GM19455 (cell line): Measurements from ENCODE around the gene ALDH1L1.
"Not testable (repeated sequence)": the region's sequence is repeated elsewhere in the genome, so short reads cannot be mapped to it uniquely, and the experiment has no call there.

Source experiments
- ATAC-seq: cut with Tn5 transposase; IDR thresholded peaks from one replicate; pipeline ENCODE4 v1.9.1; 2021; ENCODE audit not compliant: unreplicated experiment

The ALDH1L1 gene

DNA sequence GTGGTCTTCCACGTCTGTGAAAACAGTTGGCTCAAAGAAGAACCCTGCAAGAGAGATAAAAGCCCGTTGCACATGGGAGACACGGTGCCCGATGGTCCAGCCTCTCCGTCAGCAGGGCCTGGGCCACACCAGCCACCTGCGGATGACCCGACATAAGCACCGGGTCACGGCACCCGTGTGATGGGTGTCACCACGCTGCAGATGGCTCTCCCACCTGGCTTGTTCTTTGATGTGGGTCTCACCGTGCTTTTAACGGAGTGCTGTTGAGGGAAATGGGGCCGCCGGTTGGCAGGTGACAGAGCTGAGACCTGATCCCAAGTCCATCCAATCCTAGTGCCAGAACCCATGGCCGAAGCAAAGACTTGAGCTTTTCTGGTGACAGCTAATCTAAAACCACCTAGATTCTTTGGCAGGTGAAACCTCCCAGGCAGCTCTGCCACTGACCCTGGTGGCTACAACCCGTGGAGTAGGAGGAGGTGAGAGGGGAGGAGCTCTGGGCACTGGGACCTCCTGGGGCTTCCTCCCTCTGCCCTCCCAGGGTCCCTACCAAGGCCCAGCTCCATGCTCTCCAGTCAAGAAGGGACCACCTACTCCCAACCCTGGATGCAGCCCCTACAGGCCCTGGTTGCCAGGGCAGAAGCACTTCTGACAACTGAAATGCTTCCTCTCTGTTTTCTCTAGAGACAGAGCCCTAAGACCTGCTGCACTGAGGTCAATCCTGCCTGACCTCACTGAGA lies 73.0 kb downstream of the ALDH1L1 start:
- no peak for ATAC-seq

GRCh38 chr3:126106336-126107202 lies 73.8 kb downstream of the ALDH1L1 start:
- ATAC-seq = no peak

DNA sequence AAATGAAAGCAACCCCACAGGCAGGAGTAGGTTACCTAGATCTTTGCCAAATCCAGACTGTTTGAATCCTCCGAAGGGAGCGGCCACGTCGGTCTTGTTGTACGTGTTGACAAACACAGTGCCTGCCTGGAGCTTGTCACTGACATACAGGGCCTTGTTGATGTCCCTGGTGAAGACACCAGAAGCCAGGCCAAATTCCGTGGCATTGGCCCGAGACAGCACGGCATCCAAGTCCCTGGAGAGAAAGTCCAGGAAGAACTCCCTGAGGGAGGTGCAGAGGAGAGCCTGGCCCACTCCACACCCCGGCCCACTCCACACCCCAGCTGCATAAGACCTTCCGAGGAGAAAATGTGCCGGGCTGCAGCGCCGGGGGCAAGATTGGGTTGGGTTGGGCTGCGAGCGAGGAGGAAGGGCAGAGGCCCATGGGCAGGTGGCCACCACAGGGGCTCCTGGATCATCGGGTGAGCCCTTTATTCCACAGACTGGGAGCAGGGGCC lies 74.6 kb downstream of the ALDH1L1 start:
- ATAC-seq = no peak

DNA sequence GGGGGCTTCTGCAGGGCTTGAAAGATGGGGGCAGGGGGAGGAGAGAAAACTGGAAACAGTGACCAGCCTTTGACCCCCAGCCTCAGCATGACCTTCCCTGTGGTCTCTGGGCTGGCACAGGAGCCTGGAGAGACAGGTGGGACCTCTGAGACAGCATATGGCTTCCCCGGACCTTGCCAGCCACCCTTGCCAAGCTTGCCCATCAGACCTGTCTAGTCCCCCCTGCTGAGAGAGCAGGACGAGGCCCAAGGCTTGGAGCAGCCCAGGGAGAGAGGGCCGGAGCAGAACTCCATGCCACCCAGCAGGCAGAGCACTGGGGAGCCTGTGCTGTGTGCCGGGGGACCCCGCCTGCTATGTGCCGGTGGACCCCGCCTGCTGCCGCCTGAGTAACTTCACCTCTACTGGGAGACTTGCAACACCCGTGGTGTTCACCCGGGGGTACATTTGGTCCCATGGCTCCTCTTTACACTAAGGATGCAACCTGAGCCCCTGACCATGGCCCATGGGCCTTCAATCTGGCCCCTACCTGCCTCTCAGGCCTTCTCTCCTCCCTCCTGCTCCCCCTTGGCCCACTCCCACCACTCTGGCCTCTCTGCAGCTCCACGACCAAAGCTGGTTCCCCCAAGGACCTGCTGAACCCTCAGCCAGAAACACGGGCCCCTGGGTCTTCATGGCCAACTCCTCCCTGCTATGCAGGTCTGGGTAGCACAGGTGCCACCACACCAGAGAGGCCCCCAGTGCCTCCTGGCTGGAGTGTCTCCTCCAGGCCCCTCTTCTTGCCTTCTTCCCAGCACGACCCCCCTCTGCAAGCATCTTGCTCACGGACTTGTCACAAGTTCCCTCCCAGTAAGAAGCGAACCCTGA lies 75.4 kb downstream of the ALDH1L1 start:
- ATAC-seq = no peak

DNA sequence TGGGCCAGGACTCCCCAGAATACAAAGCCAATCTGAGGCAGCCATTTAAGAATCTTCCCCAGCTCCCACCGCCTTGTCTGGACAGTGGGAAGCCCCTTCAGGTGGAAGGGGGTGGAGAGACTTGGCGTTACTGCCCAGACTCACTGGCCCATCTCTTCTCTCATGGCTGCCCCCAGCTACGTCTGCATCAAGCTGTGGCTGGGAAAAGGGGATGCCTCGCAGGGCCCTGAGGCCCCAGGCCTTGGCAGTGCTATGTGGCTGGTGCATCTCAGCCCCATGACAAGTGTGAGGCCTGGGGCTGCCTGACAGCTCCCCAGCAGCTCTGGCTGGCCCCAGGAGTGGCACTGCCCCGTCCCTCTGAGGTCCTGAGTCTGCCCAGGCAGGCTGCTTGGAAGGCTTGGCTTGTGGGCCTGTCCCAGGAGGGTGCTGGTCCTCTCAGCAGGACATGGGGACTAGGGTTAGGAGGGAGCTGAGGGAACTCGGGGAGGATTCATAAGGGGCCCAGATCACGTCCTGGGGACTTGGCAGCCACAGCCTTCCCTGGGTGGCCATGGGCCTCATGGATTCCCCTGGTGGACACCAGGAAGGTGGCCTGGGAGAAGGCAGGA lies 76.3 kb downstream of the ALDH1L1 start:
- no peak for ATAC-seq

DNA sequence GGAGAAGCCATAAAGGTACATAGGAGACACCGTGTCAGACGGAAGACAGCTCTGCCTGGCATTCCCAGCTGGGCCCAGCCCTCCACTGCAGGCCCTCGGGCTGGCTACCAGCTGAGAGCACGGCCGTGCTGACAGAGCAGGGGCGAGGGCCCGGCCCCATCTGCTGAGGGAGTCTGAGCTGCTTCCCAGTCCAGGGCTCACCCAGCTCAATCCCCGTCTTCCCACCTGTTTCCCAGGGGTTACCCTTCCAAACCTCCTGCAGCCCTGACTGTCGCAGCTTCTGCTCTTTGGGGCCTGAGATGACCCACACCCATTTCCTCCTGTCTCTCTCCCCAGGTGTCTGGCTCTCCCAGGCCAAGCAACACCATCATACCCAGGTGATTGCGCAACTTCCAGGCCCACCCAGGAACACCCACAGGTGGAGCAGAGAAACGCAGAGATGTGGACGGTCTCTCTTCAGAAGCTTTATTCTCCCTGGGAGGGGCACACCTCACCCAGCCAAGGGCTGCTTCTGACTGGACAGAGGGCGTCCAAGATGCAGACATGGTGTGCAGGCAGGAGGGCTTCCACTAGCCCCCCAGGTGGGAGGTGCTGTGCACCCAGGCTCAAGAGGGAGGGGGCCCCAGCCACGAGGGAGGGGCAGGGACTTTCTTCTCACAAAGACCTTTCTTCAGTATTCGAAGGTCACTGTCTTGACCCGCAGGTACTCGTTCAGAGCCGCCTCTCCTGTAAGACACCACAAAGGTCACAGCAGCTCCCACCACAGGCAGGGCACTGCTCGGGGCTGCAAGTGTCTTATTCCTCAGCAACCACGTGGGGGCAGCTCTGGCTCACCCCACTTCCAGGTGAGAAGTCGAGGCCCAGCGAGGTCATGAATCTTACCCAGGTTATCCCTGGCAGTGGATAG lies 77.0 kb downstream of the ALDH1L1 start:
- no peak for ATAC-seq

DNA sequence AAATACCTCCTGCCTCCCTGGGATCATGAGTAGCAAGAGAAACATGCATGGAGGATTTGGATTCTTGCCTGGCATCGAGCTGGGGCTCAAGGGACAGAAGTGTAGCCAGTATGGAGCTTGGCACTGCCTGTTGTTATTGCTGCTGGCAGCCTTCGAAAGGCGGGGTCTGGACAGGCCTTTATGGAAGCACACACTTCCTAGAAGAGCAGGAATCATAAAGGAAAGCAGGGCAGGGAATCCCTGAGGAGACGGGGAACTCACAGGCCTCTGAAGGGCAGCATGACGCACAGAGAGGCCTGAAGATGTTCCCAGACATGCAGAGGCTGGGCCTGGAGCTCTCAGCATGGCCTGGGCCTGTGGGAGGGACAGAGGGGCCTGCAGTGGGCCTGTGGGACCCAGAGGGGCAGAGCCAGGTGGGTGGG lies 77.8 kb downstream of the ALDH1L1 start:
- ATAC-seq = no peak

GRCh38 chr3:126102011-126102410 lies 78.4 kb downstream of the ALDH1L1 start:
- ATAC-seq = no peak

DNA sequence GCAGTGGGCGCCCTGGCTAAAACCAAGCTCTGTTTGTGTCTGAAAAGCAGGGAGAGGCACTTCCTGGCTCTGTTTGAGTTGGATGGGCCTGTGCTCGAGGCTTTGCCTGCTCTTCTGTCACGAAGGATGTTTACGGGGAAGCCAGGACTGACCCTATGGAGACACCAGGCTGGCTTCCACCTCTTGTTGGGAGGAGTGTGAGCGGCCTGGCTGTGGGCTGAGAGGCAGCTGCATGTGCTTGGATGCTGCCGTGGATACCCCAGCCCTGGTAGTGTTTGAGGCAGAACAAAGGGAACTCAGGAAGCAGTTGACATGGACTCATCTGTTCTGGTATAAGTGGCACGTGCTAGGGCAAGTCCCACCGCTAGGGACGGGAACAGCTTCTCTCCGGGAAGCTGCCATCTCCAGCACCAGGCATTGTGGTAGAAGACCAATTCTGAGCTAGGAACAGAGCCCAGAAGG lies 78.8 kb downstream of the ALDH1L1 start:
- ATAC-seq = no peak

DNA sequence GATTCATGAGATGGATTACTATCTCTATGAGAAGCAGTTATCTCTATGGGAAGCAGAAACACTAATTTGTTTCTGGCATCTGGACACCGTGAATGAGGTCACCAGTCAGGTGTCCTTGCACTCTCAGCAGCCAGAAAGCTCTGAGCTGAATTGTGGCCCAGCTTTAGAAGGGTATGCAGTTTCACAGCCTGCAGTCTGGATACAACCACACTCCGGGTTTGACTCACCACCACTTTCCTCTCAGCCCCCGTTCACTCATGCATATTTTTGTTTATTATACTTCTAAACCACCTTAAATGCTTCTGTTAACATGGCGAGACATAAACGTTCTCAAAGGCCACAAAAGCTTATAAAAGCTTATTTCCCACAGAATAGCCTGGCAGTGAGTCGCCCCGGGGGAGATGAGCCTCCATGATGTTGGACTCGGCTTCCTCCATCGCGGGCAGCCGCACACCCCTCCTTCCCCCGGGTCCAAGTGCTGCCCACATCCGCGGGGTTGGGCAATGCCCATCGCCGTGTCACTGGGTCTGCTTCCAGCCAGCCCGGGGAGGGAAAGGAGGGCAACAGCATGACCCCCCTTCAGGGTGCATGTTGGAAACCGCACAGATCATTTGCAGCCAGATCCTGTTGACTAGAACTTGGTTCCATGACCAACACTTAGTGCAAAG lies 79.6 kb downstream of the ALDH1L1 start:
- ATAC-seq = no peak

DNA sequence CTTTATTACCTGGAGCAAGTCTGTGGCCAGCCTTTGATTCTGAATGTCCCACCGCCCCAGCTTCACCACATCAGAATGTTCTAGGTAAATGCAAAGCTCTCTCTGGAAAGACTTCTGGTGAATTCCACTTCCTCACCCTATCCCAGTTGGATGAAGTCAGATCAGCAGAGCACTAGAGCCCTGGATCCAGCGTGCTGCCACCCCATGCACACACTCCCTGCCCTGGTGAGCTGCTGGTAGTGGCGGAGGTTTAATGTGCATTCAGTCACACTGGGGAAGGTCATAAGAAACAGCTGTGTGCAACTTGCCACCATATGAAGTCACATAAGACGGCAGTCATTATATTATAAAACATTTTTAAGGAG lies 80.1 kb downstream of the ALDH1L1 start:
- no peak for ATAC-seq

DNA sequence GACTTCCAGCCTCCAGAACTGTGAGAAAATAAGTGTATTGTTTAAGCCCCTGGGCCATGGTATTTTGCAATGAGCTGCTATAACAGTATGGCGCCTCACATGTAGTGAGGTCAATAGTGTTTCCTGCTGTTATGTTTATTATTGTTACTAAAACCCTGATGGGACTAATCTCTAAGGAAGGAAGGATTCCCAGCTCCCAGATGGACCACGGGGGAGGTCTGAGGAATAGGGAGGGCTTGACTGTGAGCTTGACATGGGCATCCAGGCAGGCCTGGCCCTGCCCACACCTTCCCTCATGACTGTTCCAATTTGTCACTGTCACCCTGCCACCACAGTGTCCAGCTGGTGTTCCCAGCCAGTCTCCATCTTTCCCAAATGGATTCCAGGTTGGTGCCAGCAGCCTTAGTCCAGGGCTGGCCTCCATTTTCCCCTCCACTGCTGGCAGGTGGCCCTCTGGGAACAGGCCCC lies 82.0 kb downstream of the ALDH1L1 start:
- no peak for ATAC-seq

DNA sequence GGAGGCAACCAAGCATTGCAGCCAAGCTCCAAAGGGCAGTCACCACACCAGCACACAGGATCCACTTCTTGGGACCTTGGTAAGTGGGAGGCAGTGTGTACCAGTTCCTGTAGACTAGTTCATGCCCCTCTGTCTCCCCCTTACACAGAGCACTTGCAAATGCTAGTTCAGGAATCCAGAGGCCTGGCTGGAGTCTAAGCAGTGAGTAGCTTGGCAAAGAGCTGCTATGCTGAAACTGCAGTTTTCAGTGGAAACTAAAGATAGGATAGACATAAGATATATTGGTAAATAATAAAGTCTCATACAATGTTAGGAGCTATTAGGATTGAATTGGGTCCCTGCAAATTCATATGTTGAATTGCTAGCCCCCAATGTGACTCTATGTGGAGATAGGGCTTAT lies 82.6 kb downstream of the ALDH1L1 start:
- no peak for ATAC-seq

GRCh38 chr3:126096274-126096673 lies 84.1 kb downstream of the ALDH1L1 start:
- ATAC-seq = not testable (repeated sequence)

DNA sequence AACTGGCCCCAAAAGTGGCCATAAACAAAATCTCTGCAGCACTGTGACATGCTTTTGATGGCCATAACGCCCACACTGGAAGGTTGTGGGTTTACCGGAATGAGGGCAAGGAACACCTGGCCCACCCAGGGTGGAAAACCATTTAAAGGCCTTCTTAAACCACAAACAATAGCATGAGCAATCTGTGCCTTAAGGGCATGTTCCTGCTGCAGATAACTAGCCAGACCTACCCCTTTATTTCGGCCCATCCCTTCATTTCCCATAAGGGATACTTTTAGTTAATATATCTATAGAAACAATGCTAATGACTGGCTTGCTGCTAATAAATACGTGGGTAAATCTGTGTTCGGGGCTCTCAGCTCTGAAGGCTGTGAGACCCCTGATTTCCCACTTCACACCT lies 88.3 kb downstream of the ALDH1L1 start:
- not testable (repeated sequence) for ATAC-seq

GRCh38 chr3:126087552-126088175 lies 92.7 kb downstream of the ALDH1L1 start:
- ATAC-seq = no peak

GRCh38 chr3:126085841-126086240 lies 94.5 kb downstream of the ALDH1L1 start:
- no peak for ATAC-seq

- ATAC-seq = no peak
These were observed 95.1 kb downstream of the ALDH1L1 start for GRCh38 chr3:126085276-126085675.
